SK-N-SH treated with all-trans-retinoic acid at 6 μM for 48 hours (cell line): Measurements from ENCODE around the gene PDZD2.

ENCODE experiments used
- ARNTL ChIP-seq: fragments of 450-650 bp; formaldehyde crosslinking; IDR thresholded peaks from 2 replicates; pipeline ENCODE4 v1.5.0; 2020; ENCODE audit warnings: low read depth, mild to moderate bottlenecking, moderate library complexity, borderline replicate concordance
- TSHZ2 ChIP-seq: fragments of 250-450 bp; sonication (Bioruptor Pico); IDR thresholded peaks from 2 replicates; pipeline ENCODE4 v1.5.0; 2020; ENCODE audit warnings: mild to moderate bottlenecking, moderate library complexity
- ZFP3 ChIP-seq: fragments of 250-450 bp; sonication (Bioruptor Pico); IDR thresholded peaks from 2 replicates; pipeline ENCODE4 v1.5.0; 2020; ENCODE audit warnings: mild to moderate bottlenecking, moderate library complexity
- ZNF565 ChIP-seq: fragments of 450-650 bp; formaldehyde crosslinking; conservative IDR thresholded peaks from 2 replicates; pipeline ENCODE4 v1.5.0; 2020; ENCODE audit warnings: low read depth, mild to moderate bottlenecking, moderate library complexity
- ZNF70 ChIP-seq: fragments of 450-650 bp; formaldehyde crosslinking; IDR thresholded peaks from 2 replicates; pipeline ENCODE4 v1.5.0; 2020; ENCODE audit warnings: mild to moderate bottlenecking, moderate library complexity

GRCh38 chr5:31717561-31717960 is 78.6 kb downstream of the PDZD2 start:
- TF ChIP-seq ARNTL, result no peak
- no peak for TF ChIP-seq ZFP3 (CRISPR knock-in tag)
- TF ChIP-seq ZNF70 (CRISPR knock-in tag), result no peak
- no peak for TF ChIP-seq TSHZ2
- no peak for TF ChIP-seq ZNF565 (CRISPR knock-in tag)
